Measurements from ENCODE around the gene SERPINE1.

DNA sequence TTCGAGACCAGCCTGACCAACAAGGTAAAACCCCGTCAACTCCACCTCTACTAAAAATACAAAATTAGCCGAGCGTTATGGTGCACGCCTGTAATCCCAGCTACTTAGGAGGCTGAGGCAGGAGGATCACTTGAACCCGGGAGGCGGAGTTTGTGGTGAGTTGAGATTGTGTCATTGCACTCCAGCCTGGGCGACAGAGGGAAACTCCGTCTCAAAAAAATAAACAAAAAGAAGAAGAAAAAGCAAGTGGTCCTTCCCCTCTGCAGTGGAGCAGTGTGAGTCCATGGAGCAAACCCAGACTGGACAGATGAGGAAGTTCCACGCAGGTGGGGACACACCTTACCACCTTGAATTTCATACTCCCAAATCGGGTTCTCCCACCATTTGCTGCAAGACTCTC lies 13.1 kb upstream of the SERPINE1 start:
- TF ChIP-seq, protein P1, sequence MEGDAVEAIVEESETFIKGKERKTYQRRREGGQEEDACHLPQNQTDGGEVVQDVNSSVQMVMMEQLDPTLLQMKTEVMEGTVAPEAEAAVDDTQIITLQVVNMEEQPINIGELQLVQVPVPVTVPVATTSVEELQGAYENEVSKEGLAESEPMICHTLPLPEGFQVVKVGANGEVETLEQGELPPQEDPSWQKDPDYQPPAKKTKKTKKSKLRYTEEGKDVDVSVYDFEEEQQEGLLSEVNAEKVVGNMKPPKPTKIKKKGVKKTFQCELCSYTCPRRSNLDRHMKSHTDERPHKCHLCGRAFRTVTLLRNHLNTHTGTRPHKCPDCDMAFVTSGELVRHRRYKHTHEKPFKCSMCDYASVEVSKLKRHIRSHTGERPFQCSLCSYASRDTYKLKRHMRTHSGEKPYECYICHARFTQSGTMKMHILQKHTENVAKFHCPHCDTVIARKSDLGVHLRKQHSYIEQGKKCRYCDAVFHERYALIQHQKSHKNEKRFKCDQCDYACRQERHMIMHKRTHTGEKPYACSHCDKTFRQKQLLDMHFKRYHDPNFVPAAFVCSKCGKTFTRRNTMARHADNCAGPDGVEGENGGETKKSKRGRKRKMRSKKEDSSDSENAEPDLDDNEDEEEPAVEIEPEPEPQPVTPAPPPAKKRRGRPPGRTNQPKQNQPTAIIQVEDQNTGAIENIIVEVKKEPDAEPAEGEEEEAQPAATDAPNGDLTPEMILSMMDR (IDR thresholded peaks at IDR 0.05; ENCODE audit: low read depth, low read length, poor library complexity, severe bottlenecking): no peak
- no peak for TF ChIP-seq EZH2phosphoT487 (IDR thresholded peaks at IDR 0.05; ENCODE audit: borderline replicate concordance, low read length)

Measured in DOHH2 (cell line).